Spleen (tissue), 11 donors: ENCODE results near the gene NR3C1. TPM values are rescaled to one million over a fixed set of nuclear protein-coding genes. Genes with fewer than 3 reads are reported as not detected.

Experiments
- DNase-seq: peaks from one replicate; pipeline ENCODE4 v3.0.0-alpha.2; 2020
- H3K27ac ChIP-seq, 8 donors: fragments of 200-600 bp; sonication (generic) in 7 of 8; 1 replicate in 4 of 8; 2 replicates in 4 of 8; pipeline versions ENCODE4 v1.5.0 to v1.8.0; 2016 to 2021; ENCODE audit warnings: inconsistent platforms in 4 of 8, mild to moderate bottlenecking in 4 of 8, moderate library complexity in 1 of 8
- H3K27me3 ChIP-seq, 7 donors: fragments of 200-600 bp; sonication (generic) in 6 of 7; replicated peaks in 1 of 7; 1 replicate in 4 of 7; 2 replicates in 3 of 7; pipeline versions ENCODE4 v1.5.0 to v1.8.0; 2016 to 2021; ENCODE audit warnings: inconsistent platforms in 3 of 7, mild to moderate bottlenecking in 1 of 7
- H3K36me3 ChIP-seq, 6 donors: fragments of 200-600 bp; sonication (generic) in 5 of 6; 1 replicate in 4 of 6; 2 replicates in 2 of 6; pipeline versions ENCODE4 v1.5.0 to v1.8.0; 2016 to 2021; ENCODE audit warnings: inconsistent platforms in 2 of 6
- H3K4me1 ChIP-seq, 6 donors: fragments of 200-600 bp; sonication (generic) in 5 of 6; 1 replicate in 3 of 6; 2 replicates in 3 of 6; pipeline versions ENCODE4 v1.5.0 to v1.8.0; 2016 to 2021; ENCODE audit warnings: inconsistent platforms in 3 of 6
- H3K4me3 ChIP-seq, 8 donors: fragments of 200-600 bp; sonication (generic) in 7 of 8; 1 replicate in 4 of 8; 2 replicates in 4 of 8; pipeline versions ENCODE4 v1.5.0 to v1.8.0; 2016 to 2021; ENCODE audit warnings: inconsistent platforms in 4 of 8, mild to moderate bottlenecking in 4 of 8, moderate library complexity in 2 of 8
- H3K9me3 ChIP-seq, 8 donors: fragments of 200-600 bp; sonication (generic) in 7 of 8; 1 replicate in 4 of 8; 2 replicates in 4 of 8; pipeline versions ENCODE4 v1.5.0 to v1.8.0; 2016 to 2021; ENCODE audit warnings: inconsistent platforms in 4 of 8
- POLR2A ChIP-seq, 3 donors: fragments of 450-650 bp; IDR thresholded peaks; one replicate each; pipeline ENCODE4 v1.5.1; 2017; ENCODE audit warnings: antibody characterized with exemption in 3 of 3, mild to moderate bottlenecking in 1 of 3
- POLR2AphosphoS5 ChIP-seq, 3 donors: sonication (generic); formaldehyde crosslinking; IDR thresholded peaks; one replicate each; pipeline ENCODE4 v1.5.1; 2017; ENCODE audit warnings: antibody characterized with exemption in 3 of 3
- WGBS, 5 donors: extraction: QIAGEN DNeasy Blood & Tissue Kit in 3 of 5; methylation state at CpG; one replicate each; pipeline versions ENCODE4 v1.1.5 to v1.1.7; 2013 to 2018; 5-methylcytosine and 5-hydroxymethylcytosine counted together
- intact Hi-C: fragments of 100-400 bp; cut with DNase I; formaldehyde crosslinking; loops from one replicate; pipeline ENCODE4 v1.15.0; 2023; ENCODE audit warnings: low total_unique reads
- polyA plus RNA-seq, 3 donors: library from polyadenylated mRNA; stranded (reverse); fragments of 200-250 nt; gene quantifications; one replicate each; pipeline ENCODE4 v1.2.1, GENCODE V29; 2013
- total RNA-seq, 7 donors: library from RNA; depleted of rRNA in 3 of 7; stranded (reverse); fragments of >200 nt in 3 of 7; fragmentation: NEBNext Ultra II Directional in 4 of 7; extraction: Animal tissue kit (Norgen Biotek cat#: 25700) in 4 of 7; gene quantifications; one replicate each; pipeline versions ENCODE4 v1.1.0 to v1.2.1, GENCODE V29; 2016 to 2021
- TF ChIP-seq, protein P1 (sequence below), 11 experiments: fragments of 200-600 bp in 7 of 11; fragments of 450-650 bp in 4 of 11; sonication (generic) in 4 of 11; IDR thresholded peaks in 8 of 11; conservative IDR thresholded peaks in 3 of 11; 1 replicate in 7 of 11; 2 replicates in 4 of 11; pipeline versions ENCODE4 v1.4.0 to v1.8.0; 2016 to 2021; ENCODE audit warnings: antibody characterized with exemption in 11 of 11, inconsistent platforms in 4 of 11, mild to moderate bottlenecking in 1 of 11
- donor health status: healthy with polysubstance abuse.
- donor health status: DM: no; HTN: no; CAD: no; lungs with moderate emphysema.
- donor health status: DM: no; HTN: no; CAD: no.
- donor health status: Bipolar disorder and iron deficiency.
- donor health status: healthy.
- donor health status: DM: no; HTN: no; CAD: no.
- donor health status: DM: yes; HTN: yes; CAD: no.

Gene NR3C1
- total and polyA plus RNA-seq, 10 donors, result 18.2 to 97.8 (median 71.2) TPM

DNA sequence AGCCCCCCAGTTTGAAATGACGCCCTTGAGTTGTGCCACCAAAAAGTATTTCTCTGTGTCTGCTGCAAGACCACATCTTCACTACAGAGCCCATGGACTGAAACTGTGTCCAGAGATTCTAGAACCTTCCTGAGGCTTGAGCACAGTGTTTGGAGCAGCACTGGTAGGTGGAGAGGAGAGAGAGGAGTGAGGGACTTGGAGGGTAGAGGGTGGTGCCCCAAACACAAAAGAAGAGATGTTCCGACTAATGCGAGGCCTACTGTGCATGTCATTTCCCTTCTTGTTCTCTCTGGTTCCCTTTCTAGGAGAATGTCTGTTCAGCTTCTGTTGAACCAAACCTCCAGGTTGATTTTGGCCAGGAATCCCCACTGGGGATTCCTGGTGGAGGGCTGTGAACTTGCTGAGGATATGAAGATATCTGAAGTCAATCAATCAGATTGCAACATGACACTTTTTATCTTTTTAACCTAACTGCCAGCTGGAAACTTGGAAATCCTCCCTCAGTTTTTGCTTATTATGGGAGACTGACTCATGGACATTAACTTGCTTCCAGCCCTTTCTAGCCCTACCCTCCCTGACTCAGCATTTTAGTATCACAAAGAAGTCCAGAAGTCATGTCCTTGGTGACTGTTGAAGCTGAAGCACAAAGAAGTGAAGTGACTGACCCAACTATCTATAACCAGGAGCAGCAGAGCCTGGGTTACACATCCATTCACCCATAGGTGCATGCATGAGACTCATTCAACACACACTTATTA, 154.5 kb downstream of the NR3C1 start:
- no peak overlapping the region for H3K4me3 ChIP-seq
- TF ChIP-seq, protein P1, sequence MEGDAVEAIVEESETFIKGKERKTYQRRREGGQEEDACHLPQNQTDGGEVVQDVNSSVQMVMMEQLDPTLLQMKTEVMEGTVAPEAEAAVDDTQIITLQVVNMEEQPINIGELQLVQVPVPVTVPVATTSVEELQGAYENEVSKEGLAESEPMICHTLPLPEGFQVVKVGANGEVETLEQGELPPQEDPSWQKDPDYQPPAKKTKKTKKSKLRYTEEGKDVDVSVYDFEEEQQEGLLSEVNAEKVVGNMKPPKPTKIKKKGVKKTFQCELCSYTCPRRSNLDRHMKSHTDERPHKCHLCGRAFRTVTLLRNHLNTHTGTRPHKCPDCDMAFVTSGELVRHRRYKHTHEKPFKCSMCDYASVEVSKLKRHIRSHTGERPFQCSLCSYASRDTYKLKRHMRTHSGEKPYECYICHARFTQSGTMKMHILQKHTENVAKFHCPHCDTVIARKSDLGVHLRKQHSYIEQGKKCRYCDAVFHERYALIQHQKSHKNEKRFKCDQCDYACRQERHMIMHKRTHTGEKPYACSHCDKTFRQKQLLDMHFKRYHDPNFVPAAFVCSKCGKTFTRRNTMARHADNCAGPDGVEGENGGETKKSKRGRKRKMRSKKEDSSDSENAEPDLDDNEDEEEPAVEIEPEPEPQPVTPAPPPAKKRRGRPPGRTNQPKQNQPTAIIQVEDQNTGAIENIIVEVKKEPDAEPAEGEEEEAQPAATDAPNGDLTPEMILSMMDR (IDR thresholded peaks at IDR 0.05 in 8 of 11, conservative IDR thresholded peaks at IDR 0.05 in 3 of 11), result no peak
- no peak for TF ChIP-seq POLR2A (IDR thresholded peaks at IDR 0.05)
- no peak for TF ChIP-seq POLR2AphosphoS5 (IDR thresholded peaks at IDR 0.05)
- 85 to 98% (median 91%) methylated on average over 3 of the region's 3 CpGs for WGBS, 5 donors
- H3K9me3 ChIP-seq, result peaks cover 0 to 6% (median 0%) of the 10 kb centered on the region in 8 donors
- DNase-seq, result no peak
- no peaks in the 10 kb centered on the region for H3K27me3 ChIP-seq
- intact Hi-C loops, result no loop called here
- no peak overlapping the region for H3K27ac ChIP-seq
- no peaks in the 10 kb centered on the region for H3K4me1 ChIP-seq
- no peaks in the 10 kb centered on the region for H3K36me3 ChIP-seq

DNA sequence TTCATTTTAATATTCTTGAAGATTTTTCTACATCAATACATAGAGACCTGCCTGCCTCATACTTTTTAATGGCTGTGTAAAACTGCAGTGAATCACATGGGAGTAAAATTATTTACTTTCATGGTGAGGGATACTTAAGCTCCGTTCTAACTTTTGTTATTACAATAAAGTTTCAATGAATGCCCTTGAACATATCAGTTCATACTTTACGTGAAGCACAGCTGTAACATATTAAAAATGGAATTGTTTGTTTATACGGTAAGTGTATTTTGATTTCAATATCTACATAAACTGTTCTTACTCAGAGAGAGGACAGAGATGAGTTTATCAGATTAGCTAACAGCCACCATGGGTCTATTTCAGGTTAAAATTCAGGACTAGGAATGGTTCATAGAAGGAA, 155.1 kb downstream of the NR3C1 start:
- DNase-seq, result no peak
- intact Hi-C loops, result no loop called here
- 91 to 96% (median 94%) methylated on average over 3 of the region's 3 CpGs for WGBS, 5 donors

DNA sequence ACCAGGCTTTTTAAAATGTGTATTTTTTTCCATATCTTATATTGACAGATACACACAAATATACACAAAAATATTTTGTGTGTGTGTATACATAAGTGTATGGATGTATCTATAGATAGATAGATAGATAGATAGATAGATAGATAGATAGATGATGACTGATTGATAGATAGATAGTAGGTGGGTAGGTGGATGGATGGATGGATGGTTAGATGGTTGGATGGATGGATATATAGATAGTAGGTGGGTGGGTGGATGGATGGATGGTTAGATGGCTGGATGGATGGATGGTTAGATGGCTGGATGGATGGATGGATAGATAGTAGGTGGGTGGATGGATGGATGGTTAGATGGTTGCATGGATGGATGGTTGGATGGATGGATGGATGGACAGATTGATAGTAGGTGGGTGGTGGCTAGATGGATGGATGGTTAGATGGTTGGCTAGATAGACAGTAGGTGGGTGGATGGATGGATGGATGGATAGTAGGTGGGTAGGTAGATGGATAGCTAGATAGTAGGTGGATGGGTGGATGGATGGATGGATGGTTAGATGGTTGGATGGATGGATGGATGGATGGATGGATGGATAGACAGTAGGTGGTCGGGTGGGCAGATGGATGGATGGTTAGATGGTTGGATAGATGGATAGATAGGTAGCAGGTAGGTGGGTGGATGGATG, 156.2 kb downstream of the NR3C1 start:
- TF ChIP-seq, protein P1 (IDR thresholded peaks at IDR 0.05 in 8 of 11, conservative IDR thresholded peaks at IDR 0.05 in 3 of 11), result no peak
- no peak for TF ChIP-seq POLR2A (IDR thresholded peaks at IDR 0.05)
- TF ChIP-seq POLR2AphosphoS5 (IDR thresholded peaks at IDR 0.05), result no peak
- 81 to 93% (median 86%) methylated on average over 1 of the region's 1 CpG for WGBS, 5 donors
- no peaks in the 10 kb centered on the region for H3K36me3 ChIP-seq
- intact Hi-C loops, result no loop called here
- peaks cover 0 to 3% (median 0%) of the 10 kb centered on the region in 6 donors for H3K4me1 ChIP-seq
- no peak for DNase-seq
- no peak overlapping the region for H3K27ac ChIP-seq
- H3K9me3 ChIP-seq, result peaks cover 0 to 6% (median 0%) of the 10 kb centered on the region in 8 donors
- no peak overlapping the region for H3K4me3 ChIP-seq
- H3K27me3 ChIP-seq, result no peaks in the 10 kb centered on the region

More for the DNA sequence above, 155.1 kb downstream of the NR3C1 start:
- H3K9me3 ChIP-seq, result peaks cover 0 to 6% (median 0%) of the 10 kb centered on the region in 8 donors
- no peak overlapping the region for H3K4me3 ChIP-seq
- H3K27ac ChIP-seq, result no peak overlapping the region
- TF ChIP-seq POLR2AphosphoS5 (IDR thresholded peaks at IDR 0.05) (no peak), POLR2A (IDR thresholded peaks at IDR 0.05) (no peak)
- TF ChIP-seq, protein P1 (IDR thresholded peaks at IDR 0.05 in 8 of 11, conservative IDR thresholded peaks at IDR 0.05 in 3 of 11), result no peak
- H3K27me3 ChIP-seq, result no peaks in the 10 kb centered on the region
- H3K36me3 ChIP-seq, result no peaks in the 10 kb centered on the region
- peaks cover 0 to 3% (median 0%) of the 10 kb centered on the region in 6 donors for H3K4me1 ChIP-seq
